Activated naive CD8-positive, alpha-beta T cell treated with anti-CD3 and anti-CD28 coated beads, Interleukin-2, amount 50 U/mL, for 16 hours (primary cell): Measurements from ENCODE around the gene VAMP1.
"Not testable (repeated sequence)": the region's sequence is repeated elsewhere in the genome, so short reads cannot be mapped to it uniquely, and the experiment has no call there.

Experiments
- DNase-seq: peaks from one replicate; pipeline ENCODE4 v3.0.0-alpha.2; 2020; ENCODE audit warnings: low read depth, low spot score

The VAMP1 gene

DNA sequence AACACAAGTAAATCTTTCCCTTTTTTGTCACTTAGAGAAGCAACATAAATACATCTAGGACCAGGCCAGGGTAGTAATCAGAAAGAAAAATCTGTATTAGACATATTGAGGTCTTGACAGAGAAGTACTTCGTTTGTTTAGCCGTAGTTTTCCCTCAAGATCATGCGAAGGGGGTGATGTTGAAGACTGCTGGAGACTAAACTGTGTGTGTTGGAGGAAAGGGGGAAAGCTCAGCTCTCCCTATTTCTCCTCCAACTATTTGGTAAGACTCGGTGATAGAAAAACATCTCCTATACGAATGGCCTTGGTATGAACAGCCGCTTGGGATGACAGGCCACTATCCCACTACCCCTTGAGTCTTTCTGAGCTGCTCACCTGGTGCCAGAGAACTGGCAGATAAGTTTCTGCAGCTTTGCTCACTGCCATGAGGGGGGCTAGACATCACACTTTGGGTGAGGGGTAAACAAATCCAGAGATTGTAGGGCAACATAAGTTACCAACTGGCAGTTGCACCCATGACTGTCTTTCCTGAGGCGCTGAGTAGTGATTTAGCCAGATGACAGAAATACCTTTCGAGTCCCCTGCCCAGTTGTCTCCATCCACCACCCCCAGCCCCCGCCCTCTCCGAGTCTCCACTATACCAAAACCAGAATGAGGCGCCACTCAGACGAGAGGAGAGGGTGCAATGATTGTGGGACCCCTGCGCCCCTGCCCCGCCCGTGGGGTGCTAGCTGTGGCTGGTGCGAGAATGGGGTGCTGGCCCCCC lies 685 bp downstream of the VAMP1 start:
- DNase-seq = no peak

DNA sequence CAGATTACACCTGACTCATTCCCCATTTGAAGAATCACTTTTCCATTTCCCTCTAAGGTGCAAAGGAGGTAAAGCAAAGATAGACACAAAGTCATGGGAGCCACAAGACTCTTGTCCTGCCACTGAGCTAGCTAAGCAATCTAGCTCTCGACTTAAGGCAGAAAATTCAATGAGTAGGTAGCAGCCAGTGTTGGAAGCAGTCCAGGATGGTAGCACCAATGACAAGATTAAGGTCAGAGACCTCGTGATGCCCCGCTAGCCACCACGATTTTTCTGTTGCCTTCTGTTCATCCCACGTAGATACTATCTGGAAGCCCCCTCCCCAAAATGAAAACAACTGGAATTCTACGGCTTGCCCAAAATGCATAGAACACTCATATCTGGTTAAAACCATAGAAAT lies 1.4 kb downstream of the VAMP1 start:
- DNase-seq = no peak

DNA sequence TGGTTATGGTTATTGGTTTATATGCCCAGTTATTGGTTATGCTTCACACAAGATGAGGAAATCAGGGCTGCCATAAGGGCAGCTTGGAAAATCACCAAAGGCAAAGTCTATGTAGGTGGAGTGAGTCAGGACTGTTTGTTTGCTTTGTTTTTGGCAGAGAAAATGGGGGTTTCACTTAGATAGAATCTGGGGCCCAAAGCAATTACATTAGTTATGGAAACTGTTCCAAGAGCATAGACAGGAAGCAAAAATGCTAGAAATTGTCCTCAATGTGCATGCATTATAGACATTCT lies 2.2 kb downstream of the VAMP1 start:
- no peak for DNase-seq

DNA sequence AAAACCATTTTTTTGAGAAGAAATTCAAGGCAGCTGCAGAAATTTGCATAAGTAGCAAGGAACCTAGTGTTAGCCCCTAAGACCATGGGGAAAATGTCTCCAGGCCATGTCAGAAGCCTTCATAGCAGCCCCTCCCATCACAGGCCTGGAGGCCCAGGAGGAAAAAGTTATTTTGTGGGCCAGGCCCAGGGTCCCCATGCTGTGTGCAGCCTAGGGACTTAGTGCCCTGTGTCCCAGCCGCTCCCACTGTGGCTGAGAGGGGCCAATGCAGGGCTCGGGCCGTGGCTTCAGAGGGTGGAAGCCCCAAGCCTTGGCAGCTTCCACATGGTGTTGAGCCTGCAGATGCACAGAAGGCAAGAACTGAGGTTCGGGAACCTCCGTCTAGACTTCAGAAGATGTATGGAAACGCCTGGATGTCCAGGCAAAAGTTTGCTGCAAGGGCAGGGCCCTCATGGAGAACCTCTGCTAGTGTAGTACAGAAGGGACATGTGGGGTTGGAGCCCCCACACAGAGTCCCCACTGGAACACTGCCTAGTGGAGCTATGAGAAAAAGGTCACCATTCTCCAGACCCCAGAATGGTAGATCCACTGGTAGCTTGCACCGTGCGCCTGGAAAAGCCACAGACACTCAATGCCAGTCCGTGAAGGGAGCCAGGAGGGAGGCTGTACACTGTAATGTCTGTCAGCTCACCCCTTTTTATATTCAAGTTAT lies 2.8 kb downstream of the VAMP1 start:
- not testable (repeated sequence) for DNase-seq

DNA sequence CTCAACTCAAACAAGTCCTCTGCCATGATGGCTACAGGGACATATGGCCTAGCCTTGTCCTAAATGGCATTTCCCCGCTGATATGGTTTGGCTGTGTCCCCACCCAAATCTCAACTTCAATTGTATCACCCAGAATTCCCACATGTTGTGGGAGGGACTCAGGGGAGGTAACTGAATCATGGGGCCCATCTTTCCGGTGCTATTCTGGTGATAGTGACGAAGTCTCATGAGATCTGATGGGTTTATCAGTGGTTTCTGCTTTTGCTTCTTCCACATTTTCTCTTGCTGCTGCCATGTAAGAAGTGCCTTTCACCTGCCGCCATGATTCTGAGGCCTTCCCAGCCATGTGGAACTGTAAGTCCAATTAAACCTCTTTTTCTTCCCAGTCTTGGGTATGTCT lies 3.7 kb downstream of the VAMP1 start:
- DNase-seq = not testable (repeated sequence)

DNA sequence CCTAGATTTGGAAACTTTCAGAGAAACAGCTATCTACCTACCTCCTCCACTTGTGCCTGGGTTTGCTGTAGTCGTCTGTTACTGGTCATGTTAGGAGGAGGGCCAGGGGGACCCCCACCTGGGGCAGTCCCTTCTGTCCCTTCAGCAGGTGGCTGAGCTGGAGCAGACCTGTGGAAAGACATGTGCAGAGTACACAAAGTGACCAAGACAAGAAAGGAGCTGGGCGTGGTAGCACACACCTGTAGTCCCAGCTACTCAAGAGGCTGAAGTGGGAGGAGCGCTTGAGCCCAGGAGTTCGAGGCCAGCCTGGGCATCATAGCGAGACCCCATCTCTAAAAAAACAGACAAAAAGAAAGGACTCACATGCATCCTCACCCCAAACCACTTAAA lies 4.3 kb downstream of the VAMP1 start:
- no peak for DNase-seq

DNA sequence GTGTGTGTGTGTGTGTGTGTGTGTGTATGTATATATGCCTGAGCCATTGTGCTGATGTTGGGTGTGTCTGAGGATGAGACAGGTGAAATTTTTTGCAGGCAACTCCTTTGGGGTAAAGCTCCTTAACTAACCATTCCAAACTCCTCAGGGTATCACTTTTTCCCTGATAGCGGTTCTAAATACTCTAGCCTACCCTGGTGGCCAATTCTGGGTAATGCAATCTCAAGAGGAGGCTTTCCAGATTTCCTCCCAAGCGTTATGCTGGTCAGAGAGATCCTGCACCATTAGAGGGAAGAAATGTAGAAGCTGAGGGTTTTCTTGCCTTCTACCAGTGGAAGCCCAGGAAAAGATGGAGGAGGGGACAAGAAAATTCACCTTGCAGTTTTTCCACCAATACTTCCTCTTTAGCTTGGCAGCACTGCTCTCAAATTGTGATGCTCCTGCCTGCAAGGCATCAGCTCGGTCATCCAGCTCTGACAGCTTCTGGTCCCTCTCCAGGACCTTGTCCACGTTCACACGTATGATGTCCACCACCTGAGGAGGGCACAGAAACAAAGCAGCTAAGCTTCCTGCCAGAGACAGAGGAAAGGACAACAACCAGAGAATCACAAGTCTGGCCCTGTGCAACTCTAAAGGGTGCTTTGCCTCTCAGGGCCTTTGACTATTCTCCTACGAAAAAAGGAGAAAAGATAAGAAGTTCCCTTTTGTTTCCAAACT lies 4.9 kb downstream of the VAMP1 start:
- DNase-seq = no peak

DNA sequence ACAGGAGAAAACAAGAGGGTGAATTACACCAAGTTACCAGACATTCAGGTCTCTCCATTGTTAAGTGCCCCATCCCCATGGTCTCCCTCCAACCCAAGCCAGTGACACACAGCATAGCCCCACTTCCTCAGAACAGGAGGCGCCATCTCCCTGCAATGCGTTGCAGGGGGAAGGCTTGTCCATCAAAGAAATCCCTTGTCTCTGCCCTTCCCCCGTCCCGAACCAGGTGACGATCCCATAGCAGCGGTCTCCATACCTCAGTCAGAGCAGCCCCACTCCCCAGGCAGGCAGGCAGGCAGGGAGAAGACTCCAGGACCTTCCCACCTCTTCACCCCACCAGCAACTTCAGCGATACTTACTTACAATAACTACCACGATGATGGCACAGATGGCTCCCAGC lies 5.9 kb downstream of the VAMP1 start:
- DNase-seq = no peak

DNA sequence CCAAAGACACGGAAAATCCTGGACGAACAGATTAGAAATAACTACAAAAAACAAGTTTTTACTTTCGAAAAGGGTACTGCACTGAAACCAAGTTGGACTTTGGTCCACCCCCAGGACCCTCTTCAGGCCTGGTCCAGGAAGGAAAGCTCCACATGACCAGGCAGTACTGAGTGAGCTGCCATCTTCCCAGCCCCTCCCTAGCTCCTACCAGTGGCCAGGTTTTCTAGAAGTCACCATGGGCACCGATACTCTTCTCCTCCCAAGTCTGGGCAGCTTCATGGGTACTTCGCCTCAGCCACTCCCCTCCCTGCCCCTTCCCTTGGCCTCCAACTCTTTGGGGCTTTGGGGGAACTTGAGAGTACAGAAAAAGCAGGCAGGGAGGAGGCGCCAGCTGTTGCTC lies 6.6 kb downstream of the VAMP1 start:
- no peak for DNase-seq

DNA sequence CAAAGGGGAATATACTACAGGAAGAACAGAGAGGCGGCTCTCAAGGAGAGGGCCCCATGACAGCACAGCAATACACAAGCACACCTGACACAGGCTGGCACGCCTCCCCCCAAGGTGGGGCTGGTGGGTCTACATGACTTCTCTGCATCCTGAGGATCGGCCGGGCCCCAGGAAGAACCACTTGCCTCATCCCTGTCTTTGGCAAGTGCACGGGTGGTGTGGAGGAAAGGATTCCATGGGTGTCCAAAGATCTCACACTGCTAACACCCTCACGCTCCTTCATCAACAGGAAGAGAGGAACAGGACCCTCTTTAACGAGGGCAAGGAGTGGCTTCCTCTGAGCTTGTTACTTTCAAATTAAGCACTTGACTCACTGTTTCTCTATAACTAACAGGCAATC lies 7.3 kb downstream of the VAMP1 start:
- no peak for DNase-seq

DNA sequence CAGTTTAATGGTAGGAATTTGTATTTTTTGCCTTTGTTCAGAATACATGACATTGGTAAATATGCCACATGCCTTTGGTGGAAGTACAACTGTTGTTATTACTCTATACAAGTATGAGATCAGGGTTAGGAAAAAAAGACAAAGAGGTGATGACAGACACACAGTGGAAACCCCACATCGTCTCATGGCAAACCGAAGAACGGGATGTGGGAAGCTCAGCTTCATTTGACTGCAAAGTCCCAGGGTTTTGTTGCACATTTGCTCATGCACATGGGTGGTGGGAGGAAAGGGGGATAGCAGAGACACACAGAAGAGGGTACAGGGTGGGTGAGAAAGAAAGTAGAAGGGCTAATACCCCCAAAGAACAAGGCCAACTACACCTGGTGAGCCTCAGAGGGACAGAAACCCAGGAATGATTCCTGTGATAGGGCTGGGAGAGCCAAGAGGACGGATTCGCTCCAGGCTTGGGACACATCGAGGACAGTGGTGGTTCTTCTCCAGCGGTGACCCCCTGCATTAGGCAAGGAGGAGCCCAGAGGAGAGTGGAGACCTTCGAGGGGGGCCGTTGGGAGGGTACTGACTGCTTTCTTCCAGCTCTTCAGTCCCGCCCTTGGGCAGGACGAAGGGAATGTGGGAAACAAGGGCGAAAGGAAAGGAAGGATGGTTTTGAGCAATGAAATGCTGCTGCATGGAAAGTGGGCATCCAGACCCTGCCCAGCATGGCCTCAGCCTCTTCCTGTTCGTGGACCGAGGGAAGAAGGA lies 8.1 kb downstream of the VAMP1 start:
- no peak for DNase-seq

DNA sequence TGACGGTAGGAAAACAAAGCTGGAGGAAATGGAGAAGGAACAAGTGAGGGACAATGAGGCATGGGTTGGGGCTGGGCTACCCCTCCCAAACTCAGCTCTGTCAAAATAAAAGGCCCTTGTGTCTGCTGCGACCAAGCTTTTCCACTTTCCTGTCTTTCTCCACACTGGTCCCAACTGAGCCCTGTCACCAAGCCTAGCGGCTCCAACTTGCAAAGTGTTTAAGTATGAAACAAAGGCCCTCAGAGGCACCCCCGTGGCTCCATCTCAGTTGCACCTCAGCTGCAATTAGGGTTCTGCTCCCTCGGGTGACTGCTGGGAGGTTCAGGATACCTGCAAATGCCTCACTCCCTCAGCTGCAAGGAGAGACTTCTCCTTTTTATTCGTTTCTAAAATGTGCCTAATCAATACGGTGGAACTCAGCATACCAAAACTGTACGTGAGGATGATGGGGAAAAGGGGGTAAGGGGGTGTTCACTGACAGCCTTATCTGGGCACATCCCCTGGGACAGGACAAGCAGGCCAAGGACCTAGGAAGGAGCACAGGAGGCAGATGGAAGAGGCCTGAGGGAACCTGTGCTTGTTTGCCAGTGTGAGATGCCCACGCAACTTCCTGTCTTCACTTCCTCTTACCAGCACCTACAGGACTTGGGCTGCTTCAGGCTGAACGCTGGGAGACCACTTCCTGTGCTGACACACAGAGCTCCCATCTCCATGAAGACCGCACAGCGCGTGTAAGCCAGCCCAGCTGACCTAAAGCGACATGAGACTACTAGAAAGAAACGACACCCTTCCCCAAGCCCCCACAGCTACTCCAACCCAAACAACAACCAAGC lies 8.9 kb downstream of the VAMP1 start:
- DNase-seq = peak; percentile 44

DNA sequence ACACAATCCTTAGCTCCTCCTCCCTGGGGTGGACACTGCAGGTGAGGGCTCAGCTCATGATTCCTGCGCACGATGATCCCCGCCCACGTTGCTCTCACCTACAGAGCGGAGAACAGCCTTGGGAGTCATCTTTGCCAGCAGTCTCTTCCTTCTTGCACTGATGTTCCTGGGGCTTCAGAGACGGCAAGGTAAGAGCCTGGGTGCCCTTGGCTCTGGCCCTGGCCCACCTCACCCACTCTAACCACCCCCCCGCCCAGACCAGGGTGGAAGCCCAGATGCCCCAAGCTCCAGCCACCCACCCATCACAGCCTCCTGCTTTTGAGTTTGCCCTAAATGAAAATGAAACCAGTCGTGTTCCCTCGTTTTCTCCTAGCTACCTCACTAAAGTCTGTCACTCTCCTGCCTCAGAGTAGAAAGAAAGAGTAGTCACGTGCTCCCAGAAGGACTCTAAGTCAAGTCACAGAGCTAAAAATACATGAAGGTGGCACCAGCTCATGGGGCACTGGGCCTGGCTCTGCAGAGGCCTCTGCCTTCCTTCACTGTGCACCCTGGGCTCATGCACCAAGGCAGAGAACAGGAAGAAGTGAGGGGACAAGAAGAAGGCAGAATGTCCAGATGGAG lies 9.6 kb downstream of the VAMP1 start:
- DNase-seq = no peak

DNA sequence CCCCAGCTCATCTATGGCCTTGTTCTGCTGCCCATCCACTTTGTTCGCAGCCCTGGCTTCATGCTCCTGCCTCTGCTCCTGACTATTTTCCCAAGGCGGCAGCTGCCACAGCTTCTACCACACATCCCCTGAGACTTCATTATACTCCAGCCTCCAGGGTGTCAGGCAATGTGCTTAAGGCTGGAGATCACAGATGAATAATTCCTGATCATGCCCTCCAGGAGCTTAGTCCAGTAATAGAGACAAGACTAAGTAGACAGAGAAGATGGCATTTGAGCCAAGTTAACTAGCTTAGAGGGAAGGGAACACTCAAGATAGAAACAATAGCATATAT lies 11.5 kb downstream of the VAMP1 start:
- DNase-seq = no peak

DNA sequence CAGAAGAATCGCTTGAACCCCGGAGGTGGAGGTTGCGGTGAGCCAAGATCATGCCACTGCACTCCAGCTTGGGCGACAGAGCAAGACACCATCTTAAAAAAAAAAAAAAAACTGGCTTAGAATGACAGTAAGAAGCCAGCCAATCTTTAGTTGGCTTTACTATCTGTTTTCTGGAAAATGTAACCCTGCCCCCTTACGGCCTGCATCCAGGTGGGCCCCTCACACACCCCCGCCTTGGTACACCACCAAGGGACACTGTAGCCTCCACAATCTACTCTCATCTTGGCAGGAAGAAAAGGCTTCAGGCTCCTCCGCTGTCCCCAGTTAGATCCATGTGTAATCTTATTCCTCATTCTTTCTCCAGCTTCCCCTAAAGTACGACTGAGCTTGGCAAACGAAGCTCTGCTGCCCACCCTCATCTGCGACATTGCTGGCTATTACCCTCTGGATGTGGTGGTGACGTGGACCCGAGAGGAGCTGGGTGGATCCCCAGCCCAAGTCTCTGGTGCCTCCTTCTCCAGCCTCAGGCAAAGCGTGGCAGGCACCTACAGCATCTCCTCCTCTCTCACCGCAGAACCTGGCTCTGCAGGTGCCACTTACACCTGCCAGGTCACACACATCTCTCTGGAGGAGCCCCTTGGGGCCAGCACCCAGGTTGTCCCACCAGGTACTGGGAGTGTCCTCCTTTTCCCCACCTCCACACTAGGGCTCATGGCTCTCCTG lies 12.0 kb downstream of the VAMP1 start:
- DNase-seq = no peak

DNA sequence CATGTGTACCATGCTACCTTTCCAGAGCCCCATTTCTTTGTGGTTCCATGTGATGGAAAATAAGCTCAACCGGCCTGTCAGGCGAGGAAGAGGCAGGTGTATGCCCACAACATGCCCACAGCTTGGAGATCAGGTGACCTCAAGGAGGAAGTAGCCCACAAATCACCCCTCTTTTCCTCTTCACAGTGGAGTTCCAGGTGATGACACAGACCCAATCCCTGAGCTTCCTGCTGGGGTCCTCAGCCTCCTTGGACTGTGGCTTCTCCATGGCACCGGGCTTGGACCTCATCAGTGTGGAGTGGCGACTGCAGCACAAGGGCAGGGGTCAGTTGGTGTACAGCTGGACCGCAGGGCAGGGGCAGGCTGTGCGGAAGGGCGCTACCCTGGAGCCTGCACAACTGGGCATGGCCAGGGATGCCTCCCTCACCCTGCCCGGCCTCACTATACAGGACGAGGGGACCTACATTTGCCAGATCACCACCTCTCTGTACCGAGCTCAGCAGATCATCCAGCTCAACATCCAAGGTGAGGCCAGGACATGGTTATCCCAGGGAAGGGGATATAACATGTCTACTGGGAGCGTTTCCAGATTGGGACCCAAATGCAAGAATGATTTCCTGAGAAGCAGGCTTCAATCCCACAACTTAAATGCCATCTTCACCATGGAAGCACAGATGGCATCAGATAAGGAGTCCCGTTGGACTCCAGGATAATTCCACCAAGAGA lies 13.1 kb downstream of the VAMP1 start:
- DNase-seq = no peak

DNA sequence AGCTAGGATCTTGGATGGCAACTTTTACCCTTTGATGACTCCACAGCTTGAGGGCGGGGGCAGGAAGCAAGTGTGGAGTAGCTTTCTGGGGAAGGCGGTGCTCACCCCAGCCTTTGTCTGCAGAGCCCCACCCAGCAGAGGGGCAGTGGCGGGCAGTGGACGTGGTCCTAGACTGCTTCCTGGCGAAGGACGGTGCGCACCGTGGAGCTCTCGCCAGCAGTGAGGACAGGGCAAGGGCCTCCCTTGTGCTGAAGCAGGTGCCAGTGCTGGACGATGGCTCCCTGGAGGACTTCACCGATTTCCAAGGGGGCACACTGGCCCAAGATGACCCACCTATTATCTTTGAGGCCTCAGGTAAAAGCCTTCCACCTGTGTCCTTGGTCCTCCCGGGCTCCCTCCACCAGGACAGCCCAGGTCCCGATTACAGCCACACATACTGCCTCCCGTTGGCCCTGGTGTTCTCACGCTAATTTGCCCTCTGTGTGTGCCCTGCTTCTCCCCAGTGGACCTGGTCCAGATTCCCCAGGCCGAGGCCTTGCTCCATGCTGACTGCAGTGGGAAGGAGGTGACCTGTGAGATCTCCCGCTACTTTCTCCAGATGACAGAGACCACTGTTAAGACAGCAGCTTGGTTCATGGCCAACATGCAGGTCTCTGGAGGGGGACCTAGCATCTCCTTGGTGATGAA lies 17.4 kb downstream of the VAMP1 start:
- DNase-seq = no peak

DNA sequence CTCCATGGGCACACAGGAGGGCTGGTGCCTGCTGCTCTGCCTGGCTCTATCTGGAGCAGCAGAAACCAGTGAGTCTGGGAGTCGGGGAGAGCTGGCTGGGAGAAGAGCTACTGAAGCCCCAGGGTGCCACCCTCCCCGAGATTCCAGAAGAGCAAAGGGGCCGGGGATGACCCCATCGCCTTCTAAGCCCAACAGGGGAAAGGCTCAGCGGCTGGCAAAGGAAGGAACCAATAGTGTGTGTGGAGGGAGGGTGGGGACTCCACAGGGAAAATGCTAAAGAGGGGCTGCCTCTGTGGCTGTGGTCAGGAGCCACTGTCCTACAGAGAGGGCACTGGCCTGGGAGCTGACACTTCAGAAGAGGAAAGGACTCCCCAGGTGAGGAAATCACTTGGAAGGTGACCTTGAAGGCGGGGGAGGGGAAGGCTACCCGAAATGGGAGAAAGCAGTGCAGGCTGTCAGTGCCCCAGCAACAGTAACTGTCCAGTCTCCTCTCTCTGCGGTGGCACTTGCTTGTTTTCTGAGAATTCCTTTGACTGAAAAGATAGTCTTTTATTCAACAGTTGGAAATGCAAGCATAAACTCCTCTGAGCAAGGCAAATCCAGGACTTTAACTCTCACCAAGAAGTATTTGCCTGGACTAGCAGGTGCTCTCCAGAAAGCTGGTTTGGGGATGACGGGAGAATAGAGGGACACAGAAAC lies 18.1 kb downstream of the VAMP1 start:
- no peak for DNase-seq
